SK-N-SH (cell line): ENCODE measurements around the gene B3GALT5. TPM values are rescaled to one million over a fixed set of nuclear protein-coding genes. Genes with fewer than 3 reads are reported as not detected.

Experiments
- CTCF ChIA-PET: fragments of 300-600, 350-600 bp; formaldehyde crosslinking; extraction: SDS; loops from one replicate; lab custom pipeline; 2021; lab: Yijun Ruan, JAX
- POLR2A ChIA-PET: fragments of 350-600 bp; sonication (Branson Sonifier 250); formaldehyde crosslinking; extraction: SDS; loops from one replicate; lab custom pipeline; 2020; ENCODE audit warnings: antibody characterized with exemption, inconsistent platforms; lab: Yijun Ruan, JAX
- DNase-seq: peaks from one replicate; pipeline ENCODE4 v3.0.0; 2012
- H2AFZ ChIP-seq: fragments of 200-600 bp; sonication (generic); 2 replicates; pipeline ENCODE4 v1.8.1; 2016; ENCODE audit warnings: antibody characterized with exemption, mild to moderate bottlenecking, low read depth
- H3F3A ChIP-seq: fragments of 200-600 bp; sonication (generic); replicated peaks from 2 replicates; pipeline ENCODE3; 2016; ENCODE audit warnings: antibody characterized with exemption, mild to moderate bottlenecking; ENCODE audit not compliant: insufficient read depth
- H3K27ac ChIP-seq, 2 experiments: fragments of 200-500 bp in 1 of 2; fragments of 200-600 bp in 1 of 2; sonication (Bioruptor generic) in 1 of 2; sonication (generic), shearing (Covaris generic) in 1 of 2; 2 replicates each; pipeline versions ENCODE4 v1.5.1 to v1.6.1; 2014 to 2016; ENCODE audit warnings: low read depth in 2 of 2, inconsistent platforms in 1 of 2, low read length in 1 of 2, mild to moderate bottlenecking in 1 of 2, mixed read lengths in 1 of 2
- H3K27me3 ChIP-seq: fragments of 200-600 bp; sonication (generic), shearing (Covaris generic); 2 replicates; pipeline ENCODE4 v1.6.1; 2016; ENCODE audit warnings: mixed run types; ENCODE audit not compliant: insufficient read depth
- H3K36me3 ChIP-seq, 2 experiments: fragments of 200-500 bp in 1 of 2; fragments of 200-600 bp in 1 of 2; sonication (Bioruptor generic) in 1 of 2; sonication (generic) in 1 of 2; replicated peaks in 1 of 2; 2 replicates each; pipeline versions ENCODE3 to v1.5.1; 2014 to 2016; ENCODE audit warnings: low read length in 1 of 2, mild to moderate bottlenecking in 1 of 2; ENCODE audit not compliant: insufficient read depth in 2 of 2, control insufficient read depth in 1 of 2
- H3K4me1 ChIP-seq, 2 experiments: fragments of 200-500 bp in 1 of 2; fragments of 200-600 bp in 1 of 2; sonication (Bioruptor generic) in 1 of 2; sonication (generic), shearing (Covaris generic) in 1 of 2; 2 replicates each; pipeline versions ENCODE4 v1.5.1 to v1.6.1; 2014 to 2016; ENCODE audit warnings: low read depth in 1 of 2, low read length in 1 of 2, mixed run types in 1 of 2; ENCODE audit not compliant: insufficient read depth in 2 of 2, control insufficient read depth in 1 of 2
- H3K4me2 ChIP-seq: fragments of 200-600 bp; sonication (generic), shearing (Covaris generic); 2 replicates; pipeline ENCODE4 v1.6.1; 2017; ENCODE audit warnings: mixed run types
- H3K4me3 ChIP-seq, 2 experiments: fragments of 200-500 bp in 1 of 2; fragments of 200-600 bp in 1 of 2; sonication (Bioruptor generic) in 1 of 2; sonication (generic), shearing (Covaris generic) in 1 of 2; 2 replicates each; pipeline versions ENCODE4 v1.5.1 to v1.8.1; 2014 to 2016; ENCODE audit warnings: low read depth in 2 of 2, inconsistent platforms in 1 of 2, low read length in 1 of 2, mild to moderate bottlenecking in 1 of 2, mixed read lengths in 1 of 2, moderate library complexity in 1 of 2
- H3K79me2 ChIP-seq: fragments of 200-600 bp; sonication (generic); 2 replicates; pipeline ENCODE4 v1.8.1; 2017; ENCODE audit warnings: mild to moderate bottlenecking; ENCODE audit not compliant: insufficient read depth
- H3K9ac ChIP-seq: fragments of 200-600 bp; sonication (generic); 2 replicates; pipeline ENCODE4 v1.6.1; 2017; ENCODE audit warnings: mixed run types
- H3K9me2 ChIP-seq: fragments of 200-600 bp; sonication (generic); 2 replicates; pipeline ENCODE4 v1.6.1; 2017; ENCODE audit warnings: mixed run types
- H3K9me3 ChIP-seq: fragments of 200-600 bp; sonication (generic); 2 replicates; pipeline ENCODE4 v1.6.1; 2017; ENCODE audit warnings: mixed run types, mild to moderate bottlenecking, moderate library complexity
- H4K20me1 ChIP-seq: fragments of 200-600 bp; sonication (generic); 2 replicates; pipeline ENCODE4 v1.6.1; 2017; ENCODE audit warnings: mild to moderate bottlenecking, mixed run types; ENCODE audit not compliant: insufficient read depth
- ELF1 ChIP-seq: IDR thresholded peaks from 2 replicates; pipeline ENCODE4 v1.4.0; 2012
- EP300 ChIP-seq, 2 experiments: IDR thresholded peaks; 2 replicates each; pipeline versions ENCODE4 v1.4.0 to v1.6.1; 2012; ENCODE audit warnings: borderline replicate concordance in 1 of 2, low read depth in 1 of 2, low read length in 1 of 2
- EZH2phosphoT487 ChIP-seq: fragments of 200-600 bp; sonication (generic); IDR thresholded peaks from 2 replicates; pipeline ENCODE4 v1.6.1; 2017; ENCODE audit warnings: low read depth, mixed run types, mild to moderate bottlenecking, antibody characterized with exemption, moderate library complexity, borderline replicate concordance
- FOXJ3 ChIP-seq: sonication (generic); formaldehyde crosslinking; IDR thresholded peaks from 2 replicates; pipeline ENCODE4 v1.5.1; 2020; ENCODE audit warnings: mild to moderate bottlenecking, missing genetic modification reagents
- FOXM1 ChIP-seq: IDR thresholded peaks from 2 replicates; pipeline ENCODE4 v1.4.0; 2012; ENCODE audit warnings: low read depth, mild to moderate bottlenecking
- GABPA ChIP-seq: IDR thresholded peaks from 2 replicates; pipeline ENCODE4 v1.4.0; 2012; ENCODE audit warnings: low read depth, mild to moderate bottlenecking
- GATA2 ChIP-seq: sonication (generic); formaldehyde crosslinking; IDR thresholded peaks from 2 replicates; pipeline ENCODE4 v1.5.0; 2020; ENCODE audit warnings: mild to moderate bottlenecking, missing genetic modification reagents
- IRF3 ChIP-seq: fragments of 150-350 bp; IDR thresholded peaks from 2 replicates; pipeline ENCODE4 v1.6.1; 2016; ENCODE audit warnings: mild to moderate bottlenecking, low read depth, low read length
- JUND ChIP-seq: IDR thresholded peaks from 2 replicates; pipeline ENCODE4 v1.4.0; 2012
- MAX ChIP-seq: IDR thresholded peaks from 2 replicates; pipeline ENCODE4 v1.4.0; 2012; ENCODE audit warnings: low read depth
- NFIC ChIP-seq: IDR thresholded peaks from 2 replicates; pipeline ENCODE4 v1.4.0; 2012; ENCODE audit warnings: borderline replicate concordance
- NRF1 ChIP-seq: IDR thresholded peaks from 2 replicates; pipeline ENCODE4 v1.6.1; 2012; ENCODE audit warnings: low read depth, mild to moderate bottlenecking, low read length
- POLR2AphosphoS5 ChIP-seq: IDR thresholded peaks from 2 replicates; pipeline ENCODE4 v1.6.1; 2012; ENCODE audit warnings: low read depth, low read length
- RAD21 ChIP-seq: IDR thresholded peaks from 2 replicates; pipeline ENCODE4 v1.6.1; 2012; ENCODE audit warnings: mild to moderate bottlenecking, low read length
- RXRA ChIP-seq: IDR thresholded peaks from 2 replicates; pipeline ENCODE4 v1.4.0; 2012; ENCODE audit warnings: low read depth, mild to moderate bottlenecking, borderline replicate concordance
- SIN3A ChIP-seq: IDR thresholded peaks from 2 replicates; pipeline ENCODE4 v1.6.1; 2012; ENCODE audit warnings: low read depth, mild to moderate bottlenecking, low read length, moderate library complexity, borderline replicate concordance
- SMC3 ChIP-seq: IDR thresholded peaks from 2 replicates; pipeline ENCODE4 v1.6.1; 2012; ENCODE audit warnings: low read depth, low read length, improper control_type of control experiment
- TCF12 ChIP-seq: IDR thresholded peaks from 2 replicates; pipeline ENCODE4 v1.4.0; 2012
- TEAD4 ChIP-seq: IDR thresholded peaks from 2 replicates; pipeline ENCODE4 v1.4.0; 2012; ENCODE audit warnings: mild to moderate bottlenecking, borderline replicate concordance; ENCODE audit not compliant: insufficient read depth
- USF1 ChIP-seq: IDR thresholded peaks from 2 replicates; pipeline ENCODE4 v1.4.0; 2012; ENCODE audit warnings: low read depth, borderline replicate concordance
- USF2 ChIP-seq: fragments of 150-350 bp; IDR thresholded peaks from 2 replicates; pipeline ENCODE4 v1.6.1; 2017; ENCODE audit warnings: antibody characterized with exemption, low read length, low read depth, borderline replicate concordance
- YY1 ChIP-seq: IDR thresholded peaks from 2 replicates; pipeline ENCODE4 v1.4.0; 2012; ENCODE audit warnings: low read depth, mild to moderate bottlenecking
- ZBTB33 ChIP-seq: IDR thresholded peaks from 2 replicates; pipeline ENCODE4 v1.4.0; 2012; ENCODE audit warnings: low read depth, borderline replicate concordance
- WGBS: methylation state at CpG from one replicate; pipeline ENCODE4 v1.1.6; 2017; ENCODE audit warnings: low lambda C conversion rate; 5-methylcytosine and 5-hydroxymethylcytosine counted together
- polyA plus RNA-seq, 3 experiments: library from polyadenylated mRNA; depleted of rRNA; stranded (reverse); fragments of >200 nt; gene quantifications; 2 replicates each; pipeline ENCODE4 v1.2.3, GENCODE V29; 2012

The B3GALT5 gene
- polyA plus RNA-seq, 1 of the 3 experiments (the other 2 are of a cell fraction): 0.35 TPM

GRCh38 chr21:39616211-39616772 lies 3.6 kb downstream of the B3GALT5 start:
- no peak overlapping the region for H3K4me3 ChIP-seq
- WGBS: 55% methylated on average over 5 of the region's 5 CpGs
- H3K27me3 ChIP-seq: no peaks in the 10 kb centered on the region
- no peaks in the 10 kb centered on the region for H3K79me2 ChIP-seq
- no peak overlapping the region for H3K4me2 ChIP-seq
- POLR2A ChIA-PET: no interaction called here
- H3K27ac ChIP-seq: no peak overlapping the region
- H3K9me2 ChIP-seq: no peaks in the 10 kb centered on the region
- DNase-seq: no peak
- H3K4me1 ChIP-seq: peaks cover 0 to 8% of the 10 kb centered on the region in 2 experiments; a peak in 2 of 4 replicates
- H4K20me1 ChIP-seq: no peaks in the 10 kb centered on the region
- H2AFZ ChIP-seq: no peak overlapping the region; the same call in 1 of the 2 replicates
- no peaks in the 10 kb centered on the region for H3F3A ChIP-seq
- no peaks in the 10 kb centered on the region for H3K9me3 ChIP-seq
- H3K9ac ChIP-seq: no peak overlapping the region
- peaks cover 0 to 2% of the 10 kb centered on the region in 2 experiments for H3K36me3 ChIP-seq
- TF ChIP-seq USF2 (no peak), SMC3 (no peak), POLR2AphosphoS5 (no peak), FOXM1 (no peak), USF1 (no peak), TEAD4 (no peak), RAD21 (no peak), ELF1 (no peak)
- CTCF ChIA-PET: interaction anchor here (1.2 kb wide), 1 partner anchor 9 kb away, joined by 3 read pairs; no protein-coding TSS in a partner anchor

- DNase-seq: no peak
- Histone ChIP-seq H3K9me2 (no peaks in the 10 kb centered on the region; the same call in 1 of the 2 replicates), H3K79me2 (no peaks in the 10 kb centered on the region), H3K4me2 (no peak overlapping the region), H2AFZ (no peak overlapping the region), H3K36me3 (peaks cover 0 to 2% of the 10 kb centered on the region in 2 experiments), H3K27ac (no peak overlapping the region), H3K4me3 (no peak overlapping the region), H3F3A (no peaks in the 10 kb centered on the region), H3K9ac (no peak overlapping the region), H3K9me3 (0 out of 2 replicates have a peak, but pooled peaks cover 5% of the 10 kb centered on the region), H3K4me1 (no peaks in the 10 kb centered on the region; a peak in 1 of 4 replicates), H4K20me1 (no peaks in the 10 kb centered on the region), H3K27me3 (no peaks in the 10 kb centered on the region)
- ChIA-PET POLR2A (no interaction called here), CTCF (interaction anchor here (1.7 kb wide), 1 partner anchor 102 kb away, joined by 5 read pairs; no protein-coding TSS in a partner anchor)
- TF ChIP-seq ZBTB33 (no peak), GATA2 (CRISPR knock-in tag) (no peak), NRF1 (no peak), SMC3 (no peak), POLR2AphosphoS5 (no peak), RXRA (no peak), YY1 (no peak), IRF3 (no peak), USF2 (no peak), NFIC (no peak), EZH2phosphoT487 (no peak), EP300 (IDR thresholded peaks at IDR 0.05; ENCODE audit: borderline replicate concordance in 1 of 2, low read depth in 1 of 2, low read length in 1 of 2) (no peak), GABPA (no peak), JUND (no peak), ELF1 (no peak), TCF12 (no peak), MAX (no peak), FOXJ3 (CRISPR knock-in tag) (no peak), SIN3A (no peak)
These were observed 8.1 kb downstream of the B3GALT5 start for GRCh38 chr21:39620856-39621255.
